Epithelial cell of esophagus (primary cell): Measurements from ENCODE around the gene BCL6.
A peak's percentile ranks its signal among the peaks of the same experiment; 100 is the strongest.

Experiments used
- DNase-seq: peaks from one replicate; pipeline ENCODE4 v3.0.0; 2010; ENCODE audit warnings: low read depth
- H3K4me3 ChIP-seq: 2 replicates; pipeline ENCODE4 v1.5.1; 2011; ENCODE audit warnings: mild to moderate bottlenecking, low read length, control low read depth
- CTCF ChIP-seq: IDR thresholded peaks from 2 replicates; pipeline ENCODE4 v1.5.1; 2011; ENCODE audit warnings: low read depth, mild to moderate bottlenecking, low read length, control low read depth, inconsistent platforms; ENCODE audit not compliant: insufficient read depth; ENCODE audit errors: missing control alignments

The BCL6 gene

GRCh38 chr3:187748050-187748481 is 2.8 kb upstream of the BCL6 start:
- TF ChIP-seq CTCF: peak; percentile 100
- no peak overlapping the region for H3K4me3 ChIP-seq
- DNase-seq: peak; percentile 79

DNA sequence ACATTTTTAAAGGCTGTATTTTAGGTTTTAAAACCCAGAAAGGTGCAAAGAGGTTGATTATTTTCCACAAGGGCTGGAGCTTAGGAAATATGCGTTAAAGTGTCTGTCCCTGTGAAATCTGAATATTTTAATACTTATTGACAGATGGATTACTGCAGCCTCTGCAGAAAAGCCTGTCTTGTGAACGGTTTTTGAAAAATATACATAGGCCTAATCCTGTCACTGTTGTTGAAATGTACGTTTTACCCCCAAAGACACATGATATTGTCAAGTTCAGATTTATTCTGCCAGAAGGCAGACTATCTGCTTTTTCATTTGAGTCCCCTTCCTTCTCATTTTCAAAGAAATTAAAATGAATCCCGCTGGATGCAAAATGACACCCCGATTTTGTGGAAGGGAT is 2.2 kb upstream of the BCL6 start:
- TF ChIP-seq CTCF: no peak
- no peak overlapping the region for H3K4me3 ChIP-seq
- DNase-seq: no peak

- no peak for TF ChIP-seq CTCF
- DNase-seq: peak; percentile 45
- peak overlapping the region; percentile 69 for H3K4me3 ChIP-seq
Observed at GRCh38 chr3:187746442-187747281, 1.4 kb upstream of the BCL6 start.

- no peak for TF ChIP-seq CTCF
- peak overlapping the region; percentile 69 for H3K4me3 ChIP-seq
- no peak for DNase-seq
Observed at GRCh38 chr3:187746059-187746441, 782 bp upstream of the BCL6 start.

GRCh38 chr3:187744169-187745151 is 808 bp downstream of the BCL6 start:
- TF ChIP-seq CTCF: no peak
- DNase-seq: peak; percentile 41
- peak overlapping the region; percentile 69 for H3K4me3 ChIP-seq

DNA sequence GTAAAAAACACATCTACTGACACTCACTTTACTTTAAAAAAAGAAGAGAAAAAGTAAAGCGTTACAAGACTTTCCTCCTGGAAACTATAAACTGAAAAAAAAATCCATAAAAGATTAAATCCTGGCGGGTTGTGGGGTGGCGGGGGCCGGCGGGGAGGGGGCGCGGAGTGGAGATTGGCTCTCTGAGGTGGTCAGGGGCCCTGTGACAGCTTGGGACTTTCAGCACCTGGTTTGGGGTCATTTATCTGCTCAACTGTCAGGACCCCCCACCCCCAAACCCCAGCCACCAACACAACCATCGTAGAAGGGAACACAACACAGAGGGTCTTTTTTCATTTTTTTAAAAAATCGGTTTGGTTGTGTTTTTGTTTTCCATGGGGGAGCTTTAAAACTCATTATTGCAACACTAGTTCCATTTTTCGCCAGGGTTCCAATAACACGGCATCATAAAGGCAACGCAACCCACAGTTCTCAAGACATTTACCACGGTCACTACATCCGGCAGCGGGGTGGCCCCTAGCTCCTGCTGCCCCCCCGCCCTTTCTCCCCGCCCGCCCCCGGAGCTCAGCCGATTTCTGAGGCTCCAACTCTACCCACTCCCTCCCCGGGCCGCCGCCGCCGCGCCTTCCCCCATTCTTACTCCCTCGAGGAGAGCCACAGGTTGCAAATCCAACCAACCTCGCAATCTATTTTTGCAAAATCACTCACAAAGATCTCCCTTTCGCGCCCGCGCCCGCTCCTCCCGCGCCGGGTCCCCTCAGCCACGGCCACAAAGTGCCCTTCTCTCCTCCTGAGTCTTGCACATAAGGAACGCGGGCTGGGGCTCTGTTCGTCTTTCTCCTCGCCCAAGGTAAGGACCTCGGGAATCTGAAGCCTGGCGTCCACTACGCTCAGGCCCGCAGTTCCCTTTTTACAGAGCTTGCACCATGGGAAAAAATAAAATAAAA is 1.8 kb downstream of the BCL6 start:
- DNase-seq: peak; percentile 32
- TF ChIP-seq CTCF: no peak
- H3K4me3 ChIP-seq: peak overlapping the region; percentile 69
